ENCODE results near the gene P4HA1. TPM values are rescaled to one million over a fixed set of nuclear protein-coding genes. Genes with fewer than 3 reads are reported as not detected.

P4HA1 gene
- total and polyA plus RNA-seq, 2 donors (not counting 3 experiments of a cell fraction or from before 2014, with no cell fraction given), result 14.3 to 29.1 TPM

GRCh38 chr10:72979709-72980108 lies 117.0 kb downstream of the P4HA1 start:
- no peaks in the 10 kb centered on the region for H4K20me1 ChIP-seq (replicated peaks; ENCODE audit: control insufficient read depth, extremely low read depth, insufficient read depth, low read length)
- POLR2A ChIA-PET, result no interaction called here

More at GRCh38 chr10:72979709-72980108, 117.0 kb downstream of the P4HA1 start:
- BruUV-seq (replicated peaks), result no TSS peak
- no peaks in the 10 kb centered on the region for H3K36me3 ChIP-seq (ENCODE audit: control insufficient read depth in 2 of 2, extremely low read depth in 1 of 2, insufficient read depth in 2 of 2, low read length in 2 of 2)
- no peak overlapping the region for H3K4me2 ChIP-seq (ENCODE audit: insufficient read depth, low read length)
- no peaks in the 10 kb centered on the region for H3K9me1 ChIP-seq (replicated peaks; ENCODE audit: control insufficient read depth, extremely low read depth, insufficient read depth, low read length)
- no peaks in the 10 kb centered on the region for H3K79me2 ChIP-seq (ENCODE audit: control insufficient read depth, insufficient read depth, low read length)
- H3K27ac ChIP-seq (ENCODE audit: insufficient read depth, low read depth, low read length), result no peak overlapping the region
- intact Hi-C loops (cut with micrococcal nuclease) (no loop called here), dilution Hi-C loops (cut with MboI; ENCODE audit: extremely low pct_ligation_motif_present, low sequenced_read_pairs) (no loop called here)
- H3K9me3 ChIP-seq (replicated peaks; ENCODE audit: control insufficient read depth, insufficient read depth, low read length), result no peaks in the 10 kb centered on the region
- no peak for FAIRE-seq
- H3K27me3 ChIP-seq (ENCODE audit: control insufficient read depth in 2 of 2, insufficient read depth in 2 of 2, low read length in 2 of 2), result no peaks in the 10 kb centered on the region
- no peak for DNase-seq (ENCODE audit: low read depth, low spot score)
- H3K4me3 ChIP-seq (replicated peaks in 1 of 3; ENCODE audit: insufficient read depth in 1 of 3, low read depth in 1 of 3, low read length in 3 of 3), result no peak overlapping the region
- CTCF ChIA-PET, result no interaction called here
- H3K9ac ChIP-seq (replicated peaks; ENCODE audit: extremely low read depth, insufficient read depth, low read length), result no peak overlapping the region
- no peak overlapping the region for H2AFZ ChIP-seq (ENCODE audit: low read depth, low read length)
- TF ChIP-seq EZH2 (IDR thresholded peaks at IDR 0.05; ENCODE audit: borderline replicate concordance, low read depth, low read length, severe bottlenecking) (no peak), JUN (IDR thresholded peaks at IDR 0.05; ENCODE audit: borderline replicate concordance, insufficient read depth, insufficient read length, low read depth) (no peak), GATA2 (IDR thresholded peaks at IDR 0.05; ENCODE audit: insufficient read depth, insufficient read length, low read depth, low read length) (no peak), MYC (IDR thresholded peaks at IDR 0.05; ENCODE audit: low read depth, low read length) (no peak), FOS (IDR thresholded peaks at IDR 0.05; ENCODE audit: borderline replicate concordance, insufficient read depth, low read length) (no peak), POLR2A (IDR thresholded peaks at IDR 0.05; ENCODE audit: low read depth, low read length) (no peak)
- TF ChIP-seq, protein P1, sequence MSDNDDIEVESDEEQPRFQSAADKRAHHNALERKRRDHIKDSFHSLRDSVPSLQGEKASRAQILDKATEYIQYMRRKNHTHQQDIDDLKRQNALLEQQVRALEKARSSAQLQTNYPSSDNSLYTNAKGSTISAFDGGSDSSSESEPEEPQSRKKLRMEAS (IDR thresholded peaks at IDR 0.05; ENCODE audit: insufficient read depth, insufficient read length), result no peak
- TF ChIP-seq, protein P2, sequence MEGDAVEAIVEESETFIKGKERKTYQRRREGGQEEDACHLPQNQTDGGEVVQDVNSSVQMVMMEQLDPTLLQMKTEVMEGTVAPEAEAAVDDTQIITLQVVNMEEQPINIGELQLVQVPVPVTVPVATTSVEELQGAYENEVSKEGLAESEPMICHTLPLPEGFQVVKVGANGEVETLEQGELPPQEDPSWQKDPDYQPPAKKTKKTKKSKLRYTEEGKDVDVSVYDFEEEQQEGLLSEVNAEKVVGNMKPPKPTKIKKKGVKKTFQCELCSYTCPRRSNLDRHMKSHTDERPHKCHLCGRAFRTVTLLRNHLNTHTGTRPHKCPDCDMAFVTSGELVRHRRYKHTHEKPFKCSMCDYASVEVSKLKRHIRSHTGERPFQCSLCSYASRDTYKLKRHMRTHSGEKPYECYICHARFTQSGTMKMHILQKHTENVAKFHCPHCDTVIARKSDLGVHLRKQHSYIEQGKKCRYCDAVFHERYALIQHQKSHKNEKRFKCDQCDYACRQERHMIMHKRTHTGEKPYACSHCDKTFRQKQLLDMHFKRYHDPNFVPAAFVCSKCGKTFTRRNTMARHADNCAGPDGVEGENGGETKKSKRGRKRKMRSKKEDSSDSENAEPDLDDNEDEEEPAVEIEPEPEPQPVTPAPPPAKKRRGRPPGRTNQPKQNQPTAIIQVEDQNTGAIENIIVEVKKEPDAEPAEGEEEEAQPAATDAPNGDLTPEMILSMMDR (IDR thresholded peaks at IDR 0.05; ENCODE audit: extremely low read depth in 1 of 2, insufficient read depth in 1 of 2, low read depth in 1 of 2, low read length in 2 of 2), result no peak
- H3K4me1 ChIP-seq (ENCODE audit: control insufficient read depth, extremely low read depth, insufficient read depth, low read length), result no peaks in the 10 kb centered on the region

Data from endothelial cell of umbilical vein (primary cell).